ENCODE measurements around the gene COL10A1.

Gene COL10A1

GRCh38 chr6:116074732-116075390, 51.1 kb downstream of the COL10A1 start:
- TF ChIP-seq SIN3A (IDR thresholded peaks at IDR 0.05; ENCODE audit: borderline replicate concordance, insufficient read depth, low read length) = no peak

- TF ChIP-seq REST (IDR thresholded peaks at IDR 0.05; ENCODE audit: insufficient read depth in 1 of 2, low read depth in 2 of 2, low read length in 2 of 2) (no peak), SIN3A (IDR thresholded peaks at IDR 0.05; ENCODE audit: borderline replicate concordance, insufficient read depth, low read length) (no peak), FOXP2 (optimal IDR thresholded peaks at IDR 0.05; ENCODE audit: borderline replicate concordance, extremely low read depth, extremely low read length, insufficient read depth) (no peak)
These were observed 52.0 kb downstream of the COL10A1 start for GRCh38 chr6:116073765-116074440.

GRCh38 chr6:116072368-116072767, 53.6 kb downstream of the COL10A1 start:
- TF ChIP-seq TAF1 (IDR thresholded peaks at IDR 0.05; ENCODE audit: borderline replicate concordance, insufficient read depth, low read length) = no peak
- no peak for TF ChIP-seq FOXP2 (optimal IDR thresholded peaks at IDR 0.05; ENCODE audit: borderline replicate concordance, extremely low read depth, extremely low read length, insufficient read depth)

GRCh38 chr6:116070616-116071389, 55.1 kb downstream of the COL10A1 start:
- TF ChIP-seq TAF1 (IDR thresholded peaks at IDR 0.05; ENCODE audit: borderline replicate concordance, insufficient read depth, low read length) (no peak), POLR2AphosphoS5 (IDR thresholded peaks at IDR 0.05; ENCODE audit: low read depth, low read length) (no peak), FOXP2 (optimal IDR thresholded peaks at IDR 0.05; ENCODE audit: borderline replicate concordance, extremely low read depth, extremely low read length, insufficient read depth) (no peak), REST (IDR thresholded peaks at IDR 0.05; ENCODE audit: insufficient read depth in 1 of 2, low read depth in 2 of 2, low read length in 2 of 2) (no peak), SIN3A (IDR thresholded peaks at IDR 0.05; ENCODE audit: borderline replicate concordance, insufficient read depth, low read length) (no peak)

- no peak for TF ChIP-seq REST (IDR thresholded peaks at IDR 0.05; ENCODE audit: insufficient read depth in 1 of 2, low read depth in 2 of 2, low read length in 2 of 2)
These were observed 55.8 kb downstream of the COL10A1 start for GRCh38 chr6:116070101-116070500.

Measured in PFSK-1 (cell line).